Mesenteric fat pad (tissue), 1 donor: Measurements from ENCODE around the gene BRAT1. TPM values are rescaled to one million over a fixed set of nuclear protein-coding genes. Genes with fewer than 3 reads are reported as not detected.
"Not testable (repeated sequence)": the region's sequence is repeated elsewhere in the genome, so short reads cannot be mapped to it uniquely, and the experiment has no call there.

Source experiments
- DNase-seq: peaks from one replicate; pipeline ENCODE4 v3.0.0-alpha.2; 2020; ENCODE audit warnings: low spot score
- total RNA-seq: library from RNA; stranded (reverse); fragmentation: NEBNext Ultra II Directional; extraction: Animal tissue kit (Norgen Biotek cat#: 25700); gene quantifications from one replicate; pipeline ENCODE4 v1.2.1, GENCODE V29; 2021
- donor health status: DM: yes; HTN: yes; CAD: no.

BRAT1 gene
- total RNA-seq, 1 donor from 2014 or later = 29.8 TPM

DNA sequence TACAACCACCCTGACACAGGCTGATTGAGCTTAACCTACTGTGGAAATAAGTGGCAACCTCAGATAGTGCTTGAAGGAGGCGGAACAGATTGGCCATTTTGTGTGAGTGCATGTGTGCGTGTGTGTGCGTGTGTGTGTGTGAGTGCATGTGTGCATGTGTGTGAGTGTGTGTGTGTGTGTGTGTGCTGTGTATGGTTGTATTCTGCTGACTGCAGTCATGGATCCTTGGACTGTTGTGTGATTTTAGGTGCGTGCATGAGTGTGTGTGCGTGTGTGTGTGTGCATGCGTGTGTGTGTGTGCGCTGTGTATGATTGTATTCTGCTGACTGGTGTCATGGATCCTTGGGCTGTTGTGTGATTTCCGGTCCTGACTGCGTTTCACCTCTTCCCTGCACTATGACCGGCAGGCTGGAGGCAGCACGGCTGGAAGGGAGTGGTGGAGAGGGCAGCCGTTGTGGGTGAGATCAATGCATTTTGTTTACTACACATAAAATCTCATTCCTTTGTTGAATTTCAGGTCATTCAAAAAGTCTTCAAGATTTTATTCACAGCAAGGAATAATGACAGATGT is 9.7 kb upstream of the BRAT1 start:
- no peak for DNase-seq

- DNase-seq = not testable (repeated sequence)
Measured at GRCh38 chr7:2563955-2564354, 8.6 kb upstream of the BRAT1 start.

DNA sequence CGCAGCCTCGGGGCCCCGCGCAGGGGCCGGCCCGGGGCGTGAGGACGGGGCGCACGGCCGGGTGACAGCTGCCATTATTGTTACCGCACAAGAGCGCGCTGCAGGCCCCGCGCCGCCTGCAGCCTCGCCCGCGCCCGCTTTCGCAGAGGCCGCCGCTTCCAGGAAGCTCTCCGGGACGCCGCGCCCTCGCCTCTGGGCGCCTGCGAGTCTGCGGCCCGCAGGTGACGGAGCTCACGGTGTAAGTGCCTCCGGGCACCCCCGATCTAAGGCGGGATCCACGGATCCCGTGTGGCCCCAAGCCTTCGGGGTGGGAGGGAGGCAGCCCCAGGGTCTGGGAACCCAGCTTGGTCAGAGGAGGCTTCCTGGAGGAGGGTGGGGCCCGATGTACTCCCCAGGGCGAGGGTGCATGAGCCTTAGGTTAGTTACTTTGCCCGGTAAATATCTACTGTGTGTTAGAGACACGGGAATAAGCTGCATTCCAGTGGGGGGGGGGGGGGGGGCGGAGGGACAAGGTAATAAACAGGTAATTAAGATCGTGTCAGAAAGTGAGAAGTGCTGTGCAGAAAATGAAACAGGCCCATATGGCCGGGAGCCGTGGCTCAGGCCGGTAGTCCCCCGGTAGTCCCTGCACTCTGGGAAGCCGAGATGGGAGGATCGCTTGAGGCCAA is 4.1 kb upstream of the BRAT1 start:
- DNase-seq = no peak

DNA sequence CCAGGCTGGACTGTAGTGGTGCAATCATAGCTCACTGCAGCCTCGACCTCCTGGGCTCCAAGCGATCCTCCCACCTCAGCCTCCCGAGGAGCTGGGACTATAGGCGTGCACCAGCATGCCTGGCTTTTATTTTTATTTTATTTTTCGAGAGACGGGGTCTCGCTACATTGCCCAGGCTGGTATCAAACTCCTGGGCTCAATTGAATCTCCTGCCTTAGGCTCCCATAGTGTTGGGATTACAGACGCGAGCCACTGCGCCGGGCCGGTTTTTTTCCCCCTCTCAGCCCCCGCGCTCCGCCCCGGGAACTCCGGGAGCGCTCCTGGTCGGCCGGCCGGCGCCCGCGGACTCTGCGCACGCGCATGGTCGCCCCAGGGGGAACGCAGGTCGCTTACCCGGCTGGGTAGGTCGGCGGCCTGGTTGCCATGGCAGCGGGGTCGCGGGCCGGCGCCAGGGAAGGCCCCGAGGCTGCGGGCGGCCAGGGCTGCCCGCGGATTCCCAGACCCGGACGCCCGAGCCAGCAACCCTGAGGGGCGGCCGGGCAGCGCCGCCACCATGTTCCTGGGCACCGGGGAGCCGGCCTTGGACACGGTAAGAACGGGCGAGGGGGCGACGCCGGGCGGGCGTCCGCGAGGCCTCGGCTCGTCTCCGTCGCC is 3.4 kb upstream of the BRAT1 start, which contains the start of gene IQCE:
IQCE (plus strand) TSS at position 351 of the 654 bp plus-strand sequence; CDS start at position 554, 203 bp downstream.
- DNase-seq = peak; percentile 99

DNA sequence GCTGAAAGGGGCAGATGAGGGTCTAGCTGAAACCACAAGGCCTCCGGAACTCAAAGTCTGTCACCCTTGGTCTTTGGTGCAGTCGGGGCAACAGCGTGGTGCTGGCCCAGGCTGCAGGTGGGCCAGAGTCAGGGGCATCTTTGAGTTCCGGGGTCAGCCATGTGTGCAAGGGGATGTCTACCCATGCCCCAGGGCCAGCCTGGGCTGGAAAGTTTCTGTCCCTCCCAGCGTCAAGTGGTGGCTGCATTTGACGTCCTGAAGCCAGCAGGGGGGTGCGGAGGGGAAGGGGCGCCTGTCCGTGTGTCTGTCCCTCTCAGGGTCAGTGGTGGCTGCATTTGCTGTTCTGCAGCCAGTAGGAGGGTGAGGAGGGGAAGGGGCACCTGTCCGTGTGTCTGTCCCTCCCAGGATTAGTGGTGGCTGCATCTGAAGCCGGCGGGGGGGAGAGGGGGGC is 638 bp downstream of the BRAT1 start:
- DNase-seq = no peak

GRCh38 chr7:2553831-2554581 is 1.3 kb downstream of the BRAT1 start:
- DNase-seq = no peak

- DNase-seq = no peak
Measured at GRCh38 chr7:2553108-2553507, 2.2 kb downstream of the BRAT1 start.

GRCh38 chr7:2551418-2551817 is 3.9 kb downstream of the BRAT1 start:
- no peak for DNase-seq

DNA sequence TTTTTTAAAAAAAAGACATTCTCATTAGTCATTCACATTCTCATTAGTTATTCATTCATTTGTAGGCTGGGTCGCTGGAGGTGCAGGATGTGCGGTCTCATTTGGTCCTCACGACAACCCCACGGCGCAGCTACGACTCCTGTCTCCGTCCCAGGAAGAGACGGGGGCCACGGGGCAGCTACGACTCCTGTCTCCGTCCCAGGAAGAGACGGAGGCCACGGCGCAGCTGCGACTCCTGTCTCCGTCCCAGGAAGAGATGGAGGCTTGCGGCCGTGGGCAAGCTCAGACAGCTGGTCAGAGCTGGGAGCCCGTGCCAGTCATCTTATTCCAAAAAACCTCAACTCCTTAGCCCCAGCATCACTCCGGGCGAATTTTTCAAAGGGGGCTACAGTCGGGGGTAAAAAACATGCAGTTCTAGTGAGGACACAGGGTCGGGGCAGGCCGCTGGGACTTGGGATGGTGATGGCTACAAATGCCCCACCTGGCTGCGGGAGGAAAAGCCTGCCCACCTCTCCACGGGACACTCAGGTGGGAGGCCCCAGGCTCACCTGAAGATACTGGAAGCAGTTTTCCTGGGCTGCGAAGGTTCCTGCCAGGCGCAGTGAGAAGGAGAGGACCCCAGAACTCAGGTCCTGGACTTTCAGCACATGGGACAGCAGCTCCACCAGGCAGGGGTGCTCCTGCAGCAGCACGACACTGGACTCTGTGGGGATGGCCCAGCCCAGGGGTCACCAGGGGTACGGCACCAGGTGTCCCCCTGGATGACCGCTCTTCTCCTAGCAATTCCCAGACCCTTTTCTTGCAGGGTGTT is 8.3 kb downstream of the BRAT1 start:
- no peak for DNase-seq

DNA sequence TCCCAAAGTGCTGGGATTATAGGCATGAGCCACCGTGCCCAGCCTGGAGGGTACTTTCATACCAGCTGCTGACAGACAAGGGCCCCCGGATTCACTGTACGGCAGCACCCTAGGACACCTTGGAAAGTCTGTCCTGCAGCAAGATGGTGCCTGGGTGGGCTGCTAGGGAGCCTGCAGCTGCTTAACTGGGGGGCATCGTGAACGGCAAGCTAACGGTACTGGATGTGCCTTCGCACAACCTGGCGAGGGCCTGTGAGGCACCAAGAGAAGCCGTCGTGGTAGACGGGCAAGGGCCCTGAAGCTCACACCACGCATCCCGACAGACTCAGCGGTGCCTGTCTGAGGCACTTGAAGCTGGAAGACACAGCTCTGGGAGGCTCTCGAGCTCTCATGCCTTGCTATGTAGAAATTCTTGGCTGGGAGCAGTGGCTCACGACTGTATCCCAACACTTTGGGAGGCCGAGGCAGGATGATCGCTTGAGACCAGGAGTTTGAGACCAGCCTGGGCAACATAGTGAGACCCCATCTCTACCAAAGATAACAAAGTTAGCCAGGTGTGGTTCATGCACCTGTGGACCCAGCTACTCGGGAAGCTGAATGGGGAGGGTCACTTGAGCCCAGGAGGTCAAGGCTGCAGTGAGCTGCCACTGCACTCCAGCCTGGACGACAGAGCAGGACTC is 9.4 kb downstream of the BRAT1 start:
- no peak for DNase-seq

DNA sequence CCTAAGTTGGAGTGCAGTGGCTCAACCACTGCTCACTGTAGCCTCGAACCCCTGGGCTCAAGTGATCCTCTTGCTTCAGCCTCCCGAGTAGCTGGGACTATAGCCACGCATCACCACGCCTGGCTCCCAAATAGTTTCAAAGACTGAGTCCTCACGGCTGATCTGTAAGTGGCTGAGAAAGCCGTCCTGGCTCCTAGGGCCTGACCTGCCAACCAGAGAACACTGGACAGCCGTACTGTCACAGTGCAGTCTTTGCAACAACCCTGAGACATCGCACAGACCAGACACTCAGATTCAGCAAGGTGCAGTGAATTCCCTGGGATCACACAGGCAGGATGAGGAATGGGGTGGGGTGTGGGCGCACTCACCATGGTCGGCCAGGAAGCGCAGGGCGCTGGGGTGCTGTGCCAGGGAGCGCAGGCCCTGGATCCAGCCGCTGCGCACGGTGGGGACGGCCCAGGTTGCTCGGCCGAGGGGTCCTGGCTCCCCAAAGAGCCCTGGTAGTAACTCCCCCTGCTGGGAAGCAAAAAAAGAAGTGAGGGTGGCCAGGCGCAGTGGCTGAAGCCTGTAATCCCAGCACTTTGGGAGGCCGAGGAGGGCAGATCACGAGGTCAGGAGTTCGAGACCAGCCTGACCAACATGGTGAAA is 10.7 kb downstream of the BRAT1 start:
- DNase-seq = no peak

DNA sequence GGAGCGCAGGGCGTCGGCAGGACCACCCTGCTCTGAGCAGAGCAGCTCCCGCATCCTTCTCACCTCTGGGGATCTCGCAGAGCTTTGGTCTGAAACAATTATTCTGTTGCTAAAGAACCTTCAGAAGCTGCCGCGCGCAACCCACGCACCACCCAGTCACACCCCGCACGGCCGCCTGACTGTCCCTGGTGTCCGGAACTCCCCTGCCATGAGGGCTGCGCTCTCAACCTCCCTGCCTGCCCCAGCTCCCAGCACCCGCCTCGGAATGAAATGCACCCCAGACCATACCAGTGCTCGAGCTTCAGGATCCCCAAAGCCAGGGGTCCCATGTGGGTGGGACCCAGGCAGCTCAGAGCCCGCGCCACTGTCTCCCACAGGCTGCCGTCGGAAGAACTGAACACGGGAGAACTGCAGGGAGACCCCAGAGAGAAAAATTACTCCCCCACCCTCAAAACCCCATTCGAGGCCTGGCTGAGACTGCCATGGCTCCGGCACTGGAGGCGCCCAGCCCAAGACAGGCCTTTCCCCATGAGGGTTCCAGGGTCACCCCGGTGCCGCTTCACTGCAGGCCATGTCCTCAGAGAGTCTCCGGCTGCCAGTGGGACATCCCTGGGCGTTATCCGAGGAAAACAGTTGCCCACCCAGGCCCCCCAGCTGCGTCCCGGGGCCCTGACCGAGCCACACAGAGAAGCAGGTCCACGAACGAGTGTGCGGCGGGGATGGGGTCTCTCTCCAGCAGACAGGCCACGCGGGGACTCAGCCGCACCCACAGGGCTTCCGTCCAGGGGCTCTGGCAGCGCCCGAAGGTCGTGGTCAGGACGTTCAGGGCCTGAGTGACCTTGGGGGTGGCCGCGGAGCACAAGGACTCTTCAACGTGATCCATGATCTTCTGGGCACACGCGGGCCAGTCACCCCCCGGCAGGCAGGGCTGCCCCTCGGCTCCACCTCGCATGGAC is 12.1 kb downstream of the BRAT1 start:
- no peak for DNase-seq

- no peak for DNase-seq
Measured at GRCh38 chr7:2542011-2542915, 13.1 kb downstream of the BRAT1 start.

DNA sequence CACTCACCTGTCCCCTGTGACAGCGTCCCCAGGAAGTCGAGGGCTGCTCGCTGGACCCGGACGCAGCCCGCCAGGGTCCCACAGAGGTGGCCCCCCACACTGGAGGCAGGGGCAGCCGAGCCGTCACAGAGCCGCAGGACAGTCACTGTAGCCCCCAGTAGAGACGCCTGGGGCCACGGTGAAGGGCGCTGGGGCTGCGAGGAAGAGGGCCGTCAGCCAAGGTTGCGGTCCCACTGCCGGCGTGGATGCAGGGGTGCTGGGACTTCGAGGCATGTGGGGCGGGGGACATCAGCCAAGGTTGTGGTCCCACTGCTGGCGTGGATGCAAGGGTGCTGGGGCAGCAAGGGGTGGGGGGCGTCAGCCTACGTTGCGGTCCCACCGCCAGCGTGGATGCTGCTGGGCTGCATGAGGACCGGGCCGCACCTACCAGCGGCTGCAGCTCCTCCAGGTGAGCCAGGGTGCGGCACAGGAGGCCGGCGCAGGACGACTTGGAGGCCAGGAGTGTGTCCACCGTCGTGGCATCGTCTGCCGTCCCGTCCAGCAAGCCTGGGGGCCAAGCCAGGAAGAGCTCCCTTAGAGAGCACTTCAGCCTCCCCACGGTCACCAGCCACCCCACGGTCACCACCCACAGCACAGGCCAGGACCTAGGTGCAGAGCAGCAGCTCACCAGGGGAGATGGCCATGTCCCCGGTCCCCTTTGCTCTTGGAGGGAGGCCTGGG is 13.9 kb downstream of the BRAT1 start:
- no peak for DNase-seq

DNA sequence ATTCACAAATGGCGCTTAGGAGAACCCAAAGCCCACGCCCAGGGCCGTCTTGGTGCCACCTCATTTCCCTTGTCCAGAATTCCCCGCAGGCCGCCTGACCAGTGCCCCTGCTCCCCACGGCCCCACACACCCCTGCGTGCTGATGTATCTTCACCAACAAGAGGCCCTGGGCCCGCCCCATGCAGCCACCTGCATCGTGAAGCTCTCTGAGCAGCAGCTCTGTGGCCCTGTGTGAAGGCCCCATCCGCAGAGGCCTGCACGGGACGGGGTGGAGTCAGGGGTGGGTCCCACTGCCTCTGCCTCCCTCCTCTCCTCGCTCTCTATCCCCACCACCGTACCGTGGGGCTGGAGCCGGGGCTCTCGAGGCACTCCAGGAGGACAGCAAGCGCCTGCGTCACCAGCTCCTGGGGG is 14.7 kb downstream of the BRAT1 start:
- no peak for DNase-seq

DNA sequence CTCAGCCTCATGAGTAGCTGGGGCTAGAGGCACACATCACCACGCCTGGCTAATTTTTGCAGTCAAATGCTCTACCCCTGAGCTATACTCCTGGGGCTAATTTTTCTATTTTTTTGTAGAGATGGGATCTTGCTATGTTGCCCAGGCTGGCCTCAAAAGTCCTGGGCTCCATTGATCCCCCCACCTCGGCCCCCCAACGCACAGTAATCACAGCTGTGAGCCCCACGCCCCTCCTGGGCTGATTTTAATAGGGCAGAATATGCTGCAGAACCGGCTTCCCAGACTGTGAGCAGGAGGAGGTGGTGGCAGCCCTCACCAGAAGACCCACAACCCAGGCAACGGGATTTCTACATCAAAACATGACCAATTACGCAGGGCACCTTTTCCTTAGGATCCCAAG is 15.2 kb downstream of the BRAT1 start:
- DNase-seq = no peak
